ENCODE data around the gene CALM3. TPM values are rescaled to one million over a fixed set of nuclear protein-coding genes. Genes with fewer than 3 reads are reported as not detected.

CALM3 gene
- total and polyA plus RNA-seq, 4 experiments from 2014 or later = 169 to 212 (median 191) TPM

DNA sequence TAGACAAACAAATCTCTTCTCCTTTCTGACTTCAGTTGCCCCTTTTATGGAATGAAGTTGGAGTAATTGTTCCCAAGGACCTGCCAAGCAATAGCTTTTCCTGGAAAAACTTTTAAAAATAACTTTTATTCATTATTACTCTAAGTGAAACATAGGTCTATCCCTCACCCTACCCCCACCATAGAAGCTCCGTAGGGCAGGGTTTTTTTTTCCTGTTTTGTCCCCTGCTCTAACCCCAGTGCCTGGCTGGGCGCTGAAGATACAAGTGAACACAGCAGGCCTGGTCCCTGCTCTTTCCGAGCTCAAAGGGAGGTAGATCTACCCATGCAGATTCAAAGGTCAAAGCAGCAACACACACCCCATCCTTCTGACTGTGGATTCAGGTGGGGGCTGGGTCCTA lies 43.6 kb downstream of the CALM3 start:
- no peak overlapping the region for H3K4me3 ChIP-seq (ENCODE audit: low read length in 2 of 2)
- Mint-ChIP-seq H3K4me3 (no peak overlapping the region), H3K27me3 (peaks cover 26 to 27% of the 10 kb centered on the region in 2 donors), H3K9me3 (peaks cover 0 to 21% (median 9%) of the 10 kb centered on the region in 8 donors), H3K4me1 (peaks cover 5 to 12% (median 6%) of the 10 kb centered on the region in 4 donors), H3K27ac (no peak overlapping the region), H3K36me3 (peaks cover 0 to 1% of the 10 kb centered on the region in 2 donors)
- intact Hi-C loops (cut with micrococcal nuclease) = no loop called here
- peaks cover 12% of the 10 kb centered on the region for H3K27me3 ChIP-seq (ENCODE audit: insufficient read depth, low read length)
- no peaks in the 10 kb centered on the region for H3K36me3 ChIP-seq (ENCODE audit: insufficient read depth, low read length)
- CTCF ChIA-PET (ENCODE audit: partially characterized antibody) = interaction anchor here (0.8 to 1.0 kb wide), 2 partner anchors 31 to 101 kb away, joined by 4 read pairs; no protein-coding TSS in a partner anchor
- no peaks in the 10 kb centered on the region for H3K9me3 ChIP-seq (ENCODE audit: control insufficient read depth in 1 of 2, low read length in 2 of 2)
- H3K27ac ChIP-seq (ENCODE audit: low read depth, low read length) = no peak overlapping the region
- POLR2A ChIA-PET (ENCODE audit: partially characterized antibody) = no interaction called here
- no peak for DNase-seq
- H3K4me1 ChIP-seq (ENCODE audit: insufficient read depth, low read length) = peaks cover 4% of the 10 kb centered on the region

DNA sequence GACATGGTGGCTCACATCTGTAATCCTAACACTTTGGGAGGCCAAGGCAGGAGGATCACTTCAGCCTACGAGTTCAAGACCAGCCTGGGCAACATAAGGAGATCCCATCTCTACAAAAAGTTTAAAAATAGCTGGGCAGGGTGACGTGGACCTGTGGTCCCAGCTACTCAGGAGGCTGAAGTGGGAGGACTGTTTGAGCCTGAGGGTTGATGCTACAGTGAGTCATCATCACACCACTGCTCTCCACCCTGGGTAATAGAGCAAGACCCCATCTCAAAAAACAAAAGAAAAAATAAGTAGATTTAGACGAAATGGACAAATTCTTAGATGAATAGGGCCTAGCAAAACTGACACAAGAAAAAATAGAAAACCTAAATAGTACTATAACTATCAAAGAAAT lies 45.3 kb downstream of the CALM3 start:
- no peak for DNase-seq
- no peak overlapping the region for H3K27ac Mint-ChIP-seq
- H3K4me1 ChIP-seq (ENCODE audit: insufficient read depth, low read length) = no peaks in the 10 kb centered on the region
- ChIA-PET CTCF (ENCODE audit: partially characterized antibody) (no interaction called here), POLR2A (ENCODE audit: partially characterized antibody) (no interaction called here)
- peaks cover 0 to 1% of the 10 kb centered on the region in 2 donors for H3K36me3 Mint-ChIP-seq
- H3K9me3 Mint-ChIP-seq = peaks cover 0 to 21% (median 11%) of the 10 kb centered on the region in 8 donors
- H3K4me3 Mint-ChIP-seq = no peak overlapping the region
- H3K36me3 ChIP-seq (ENCODE audit: insufficient read depth, low read length) = no peaks in the 10 kb centered on the region
- H3K27ac ChIP-seq (ENCODE audit: low read depth, low read length) = no peak overlapping the region
- intact Hi-C loops (cut with micrococcal nuclease) = no loop called here
- peaks cover 17% of the 10 kb centered on the region for H3K27me3 ChIP-seq (ENCODE audit: insufficient read depth, low read length)
- peaks cover 28 to 33% of the 10 kb centered on the region in 2 donors for H3K27me3 Mint-ChIP-seq
- H3K4me3 ChIP-seq (ENCODE audit: low read length in 2 of 2) = no peak overlapping the region
- H3K9me3 ChIP-seq (ENCODE audit: control insufficient read depth in 1 of 2, low read length in 2 of 2) = no peaks in the 10 kb centered on the region
- peaks cover 6 to 10% (median 6%) of the 10 kb centered on the region in 4 donors for H3K4me1 Mint-ChIP-seq

DNA sequence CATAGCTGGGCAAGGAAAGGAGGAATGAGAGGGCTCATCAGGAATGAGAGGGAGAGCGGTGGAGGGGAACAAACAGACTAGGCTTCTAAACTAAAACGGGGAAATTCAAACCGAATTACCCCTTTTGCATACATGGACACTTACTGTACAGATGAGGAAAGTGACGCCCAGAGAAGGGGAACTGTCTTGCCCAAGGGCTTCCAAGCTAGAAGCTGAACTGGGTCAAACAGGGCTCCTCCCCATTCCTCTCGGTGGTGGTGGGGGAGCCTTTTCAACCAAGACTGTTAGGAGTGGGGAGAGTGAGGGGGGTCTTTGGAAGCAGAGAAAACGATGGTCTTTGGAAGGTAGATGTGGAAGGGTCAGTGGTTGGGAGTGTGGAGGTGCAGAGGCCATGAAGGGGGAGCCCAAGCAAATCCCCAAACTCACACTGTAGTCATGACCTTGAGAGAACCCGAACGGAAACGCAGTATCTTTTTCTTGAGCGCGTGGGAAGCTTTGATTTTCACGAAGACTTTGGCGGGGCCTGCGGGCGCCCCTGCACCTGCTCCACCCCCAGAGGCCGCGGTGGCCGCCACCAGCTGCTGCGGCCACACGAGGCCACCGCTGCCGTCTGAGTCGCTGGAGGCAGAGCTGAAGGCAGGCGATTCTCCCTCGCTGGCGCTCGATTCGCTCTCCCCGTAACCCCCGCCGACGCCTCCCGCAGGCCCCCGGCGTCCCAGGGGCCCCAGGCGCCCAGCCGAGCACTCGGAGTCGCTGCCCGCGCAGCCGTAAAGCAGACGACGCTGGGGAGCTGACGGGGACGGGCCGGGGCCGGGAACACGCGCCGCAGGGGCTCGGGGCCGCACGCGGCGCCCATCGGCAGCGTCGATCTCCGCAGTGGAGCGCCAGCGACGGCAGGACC lies 47.2 kb downstream of the CALM3 start:
- intact Hi-C loops (cut with micrococcal nuclease) = no loop called here
- Mint-ChIP-seq H3K27ac (peak overlapping the region in 3 of 7 donors; percentile 26 to 42 (median 35)), H3K4me1 (peaks cover 6 to 10% (median 6%) of the 10 kb centered on the region in 4 donors), H3K36me3 (peaks cover 0 to 1% of the 10 kb centered on the region in 2 donors), H3K9me3 (peaks cover 0 to 21% (median 11%) of the 10 kb centered on the region in 8 donors), H3K4me3 (peak overlapping the region in 7 of 8 donors; percentile 21 to 57 (median 52)), H3K27me3 (peaks cover 29 to 39% of the 10 kb centered on the region in 2 donors)
- Histone ChIP-seq H3K9me3 (ENCODE audit: control insufficient read depth in 1 of 2, low read length in 2 of 2) (no peaks in the 10 kb centered on the region), H3K27me3 (ENCODE audit: insufficient read depth, low read length) (peaks cover 23% of the 10 kb centered on the region), H3K27ac (ENCODE audit: low read depth, low read length) (no peak overlapping the region), H3K4me1 (ENCODE audit: insufficient read depth, low read length) (no peaks in the 10 kb centered on the region), H3K4me3 (ENCODE audit: low read length in 2 of 2) (no peak overlapping the region), H3K36me3 (ENCODE audit: insufficient read depth, low read length) (no peaks in the 10 kb centered on the region)
- POLR2A ChIA-PET (ENCODE audit: partially characterized antibody) = no interaction called here
- CTCF ChIA-PET (ENCODE audit: partially characterized antibody) = interaction anchor here (0.5 to 1.0 kb wide), 2 partner anchors 13 to 949 kb away, joined by 3 to 4 read pairs; partner anchors contain the start of gene DACT3
- DNase-seq = peak in 1 of 5 donors; percentile 18

DNA sequence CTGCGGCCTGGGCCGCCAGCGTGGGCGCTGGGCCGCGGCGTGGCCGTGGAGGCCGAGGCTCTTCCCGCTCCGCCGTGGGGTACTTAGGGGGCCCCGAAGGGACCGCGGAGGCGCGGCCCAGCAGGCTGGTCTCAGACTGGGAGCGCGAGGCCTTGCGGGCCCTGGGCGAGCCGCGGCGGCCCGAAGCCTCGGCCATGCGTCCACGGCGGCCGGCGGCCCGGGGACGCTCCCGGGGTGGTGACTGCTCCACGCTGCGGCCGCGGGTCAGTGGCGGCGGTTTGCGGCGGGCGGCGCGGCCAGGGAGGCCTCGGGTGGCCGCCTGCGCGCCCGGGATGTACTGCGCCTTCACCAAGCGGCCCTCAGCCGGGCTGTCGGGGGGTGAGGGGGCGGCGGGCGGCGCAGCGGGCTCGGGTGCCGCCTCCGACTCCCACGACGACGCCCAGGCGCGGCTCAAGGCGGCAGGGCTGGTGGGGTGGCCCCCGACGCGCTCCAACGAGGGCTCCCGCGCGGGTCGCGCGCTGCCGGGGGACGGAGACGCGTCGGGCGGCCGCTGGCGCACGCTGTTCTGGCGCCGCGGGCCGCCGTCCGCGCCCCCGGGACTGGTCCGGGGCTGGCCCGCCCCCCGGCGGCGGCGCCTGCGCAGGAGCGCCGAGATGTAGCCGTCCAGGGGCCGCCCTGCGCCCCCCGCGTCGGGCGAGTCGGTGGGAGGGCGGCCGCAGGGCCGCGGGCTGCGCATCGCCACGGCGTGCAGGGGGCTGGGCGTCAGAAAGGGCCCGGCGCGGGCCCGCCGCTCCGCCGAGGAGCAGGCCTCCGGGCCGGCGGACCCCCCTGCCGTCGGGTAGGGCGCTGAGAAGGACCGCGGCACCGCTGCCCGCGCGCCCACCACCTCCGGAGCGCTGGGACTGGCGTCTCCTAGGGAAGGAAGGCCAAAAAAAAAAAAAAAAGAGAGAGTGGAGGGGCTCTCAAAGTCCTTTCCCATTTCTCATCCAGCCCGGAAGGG lies 48.1 kb downstream of the CALM3 start:
- Mint-ChIP-seq H3K4me1 (peaks cover 6 to 10% (median 6%) of the 10 kb centered on the region in 4 donors), H3K27ac (no peak overlapping the region), H3K4me3 (peak overlapping the region in 2 of 8 donors; percentile 21 to 76), H3K27me3 (peaks cover 33 to 42% of the 10 kb centered on the region in 2 donors), H3K9me3 (peaks cover 0 to 21% (median 11%) of the 10 kb centered on the region in 8 donors), H3K36me3 (peaks cover 0 to 1% of the 10 kb centered on the region in 2 donors)
- ChIA-PET CTCF (ENCODE audit: partially characterized antibody) (interaction anchor here (1.0 kb wide), 1 partner anchor 13 kb away, joined by 3 read pairs; no protein-coding TSS in a partner anchor), POLR2A (ENCODE audit: partially characterized antibody) (no interaction called here)
- Histone ChIP-seq H3K27me3 (ENCODE audit: insufficient read depth, low read length) (peaks cover 23% of the 10 kb centered on the region), H3K4me1 (ENCODE audit: insufficient read depth, low read length) (no peaks in the 10 kb centered on the region), H3K9me3 (ENCODE audit: control insufficient read depth in 1 of 2, low read length in 2 of 2) (no peaks in the 10 kb centered on the region), H3K36me3 (ENCODE audit: insufficient read depth, low read length) (no peaks in the 10 kb centered on the region), H3K4me3 (ENCODE audit: low read length in 2 of 2) (no peak overlapping the region), H3K27ac (ENCODE audit: low read depth, low read length) (no peak overlapping the region)
- intact Hi-C loops (cut with micrococcal nuclease) = no loop called here
- DNase-seq = no peak

DNA sequence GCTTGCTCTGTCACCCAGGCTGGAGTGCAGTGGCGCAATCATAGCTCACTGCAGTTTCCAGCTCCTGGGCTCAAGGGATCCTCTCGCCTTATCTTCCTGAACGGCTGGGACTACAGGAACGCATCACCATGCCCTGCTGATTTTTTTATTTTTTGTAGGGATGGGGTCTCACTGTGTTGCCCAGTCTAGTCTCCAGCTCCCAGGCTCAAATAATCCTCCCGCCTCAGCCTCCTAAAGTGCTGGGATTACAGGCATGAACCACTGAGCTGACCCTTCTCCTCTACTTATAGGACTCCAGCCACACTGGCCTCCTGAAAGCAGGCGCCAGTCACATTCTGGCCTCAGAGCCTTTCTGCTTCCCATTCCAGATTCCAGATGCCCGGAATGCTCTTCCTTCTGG lies 49.3 kb downstream of the CALM3 start:
- Histone ChIP-seq H3K4me3 (ENCODE audit: low read length in 2 of 2) (no peak overlapping the region), H3K9me3 (ENCODE audit: control insufficient read depth in 1 of 2, low read length in 2 of 2) (no peaks in the 10 kb centered on the region), H3K36me3 (ENCODE audit: insufficient read depth, low read length) (no peaks in the 10 kb centered on the region), H3K4me1 (ENCODE audit: insufficient read depth, low read length) (no peaks in the 10 kb centered on the region), H3K27me3 (ENCODE audit: insufficient read depth, low read length) (peaks cover 23% of the 10 kb centered on the region), H3K27ac (ENCODE audit: low read depth, low read length) (no peak overlapping the region)
- Mint-ChIP-seq H3K27me3 (peaks cover 38 to 48% of the 10 kb centered on the region in 2 donors), H3K36me3 (peaks cover 0 to 1% of the 10 kb centered on the region in 2 donors), H3K4me3 (peak overlapping the region in 2 of 8 donors; percentile 36 to 46), H3K9me3 (peaks cover 0 to 21% (median 11%) of the 10 kb centered on the region in 8 donors), H3K27ac (no peak overlapping the region), H3K4me1 (peaks cover 6 to 10% (median 6%) of the 10 kb centered on the region in 4 donors)
- ChIA-PET CTCF (ENCODE audit: partially characterized antibody) (interaction anchor here (1.0 kb wide), 1 partner anchor 12 kb away, joined by 3 read pairs; no protein-coding TSS in a partner anchor), POLR2A (ENCODE audit: partially characterized antibody) (no interaction called here)
- no peak for DNase-seq
- intact Hi-C loops (cut with micrococcal nuclease) = no loop called here

DNA sequence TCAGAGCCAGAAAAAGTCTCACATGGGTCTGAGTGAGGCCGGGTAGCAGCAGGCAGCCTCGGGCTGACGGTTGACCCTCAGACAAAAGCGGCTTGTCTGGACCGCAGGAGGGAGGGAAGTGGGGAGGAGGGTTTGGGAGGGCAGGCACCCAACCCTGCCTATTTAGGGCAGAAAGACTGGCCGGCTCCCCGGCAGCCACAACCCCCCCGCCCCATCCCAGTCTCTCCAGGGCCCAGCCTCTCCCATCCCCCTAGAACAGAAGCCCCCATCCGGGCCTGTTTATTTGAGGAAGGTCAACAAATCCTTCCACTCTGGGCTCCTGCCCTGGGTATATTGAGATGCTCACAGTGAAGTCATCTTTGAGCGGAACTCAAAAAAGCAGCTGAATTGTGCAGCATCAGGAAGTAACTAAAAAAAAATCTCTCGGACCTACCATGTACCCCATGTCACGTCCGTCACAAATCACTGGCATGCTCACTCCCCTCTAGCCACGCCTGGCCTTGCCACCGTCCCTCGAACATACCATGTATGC lies 53.6 kb downstream of the CALM3 start:
- CTCF ChIA-PET (ENCODE audit: partially characterized antibody) = interaction anchor here (1.3 kb wide), 1 partner anchor 41 kb away, joined by 3 read pairs; no protein-coding TSS in a partner anchor
- no peak overlapping the region for H3K4me3 ChIP-seq (ENCODE audit: low read length in 2 of 2)
- peaks cover 29 to 42% of the 10 kb centered on the region in 2 donors for H3K27me3 Mint-ChIP-seq
- intact Hi-C loops (cut with micrococcal nuclease) = no loop called here
- peaks cover 1 to 9% (median 5%) of the 10 kb centered on the region in 4 donors for H3K4me1 Mint-ChIP-seq
- DNase-seq = no peak
- H3K9me3 ChIP-seq (ENCODE audit: control insufficient read depth in 1 of 2, low read length in 2 of 2) = no peaks in the 10 kb centered on the region
- no peak overlapping the region for H3K27ac ChIP-seq (ENCODE audit: low read depth, low read length)
- H3K4me3 Mint-ChIP-seq = no peak overlapping the region
- H3K9me3 Mint-ChIP-seq = peaks cover 0 to 4% (median 0%) of the 10 kb centered on the region in 8 donors
- POLR2A ChIA-PET (ENCODE audit: partially characterized antibody) = no interaction called here
- no peak overlapping the region for H3K27ac Mint-ChIP-seq
- H3K27me3 ChIP-seq (ENCODE audit: insufficient read depth, low read length) = peaks cover 21% of the 10 kb centered on the region
- peaks cover 5% of the 10 kb centered on the region for H3K4me1 ChIP-seq (ENCODE audit: insufficient read depth, low read length)
- H3K36me3 ChIP-seq (ENCODE audit: insufficient read depth, low read length) = no peaks in the 10 kb centered on the region
- no peaks in the 10 kb centered on the region for H3K36me3 Mint-ChIP-seq
